ENCODE measurements around the gene PHETA2. TPM values are rescaled to one million over a fixed set of nuclear protein-coding genes. Genes with fewer than 3 reads are reported as not detected.

The PHETA2 gene
- total and polyA plus RNA-seq, 2 donors (not counting 3 experiments of a cell fraction or from before 2014, with no cell fraction given) = 25.4 to 29.9 TPM

GRCh38 chr22:42083119-42083518, 9.1 kb downstream of the PHETA2 start:
- POLR2A ChIA-PET = no interaction called here
- Histone ChIP-seq H3K4me1 (ENCODE audit: control insufficient read depth, extremely low read depth, insufficient read depth, low read length) (peaks cover 12% of the 10 kb centered on the region), H4K20me1 (replicated peaks; ENCODE audit: control insufficient read depth, extremely low read depth, insufficient read depth, low read length) (no peaks in the 10 kb centered on the region), H3K27me3 (ENCODE audit: control insufficient read depth in 2 of 2, insufficient read depth in 2 of 2, low read length in 2 of 2) (no peaks in the 10 kb centered on the region), H3K27ac (ENCODE audit: insufficient read depth, low read depth, low read length) (no peak overlapping the region), H3K79me2 (ENCODE audit: control insufficient read depth, insufficient read depth, low read length) (peaks cover 13% of the 10 kb centered on the region), H3K9me3 (replicated peaks; ENCODE audit: control insufficient read depth, insufficient read depth, low read length) (no peaks in the 10 kb centered on the region), H3K36me3 (ENCODE audit: control insufficient read depth in 2 of 2, extremely low read depth in 1 of 2, insufficient read depth in 2 of 2, low read length in 2 of 2) (peaks cover 16 to 19% of the 10 kb centered on the region in 2 experiments), H3K4me3 (replicated peaks in 1 of 3; ENCODE audit: insufficient read depth in 1 of 3, low read depth in 1 of 3, low read length in 3 of 3) (no peak overlapping the region), H2AFZ (ENCODE audit: low read depth, low read length) (no peak overlapping the region), H3K9ac (replicated peaks; ENCODE audit: extremely low read depth, insufficient read depth, low read length) (no peak overlapping the region), H3K9me1 (replicated peaks; ENCODE audit: control insufficient read depth, extremely low read depth, insufficient read depth, low read length) (no peaks in the 10 kb centered on the region), H3K4me2 (ENCODE audit: insufficient read depth, low read length) (no peak overlapping the region)
- intact Hi-C loops (cut with micrococcal nuclease) (no loop called here), dilution Hi-C loops (cut with MboI; ENCODE audit: extremely low pct_ligation_motif_present, low sequenced_read_pairs) (no loop called here)
- no TSS peak for BruUV-seq (replicated peaks)
- no peak for FAIRE-seq
- no peak for TF ChIP-seq EZH2 (IDR thresholded peaks at IDR 0.05; ENCODE audit: borderline replicate concordance, low read depth, low read length, severe bottlenecking)
- CTCF ChIA-PET = no interaction called here
- no peak for DNase-seq (ENCODE audit: low read depth, low spot score)

DNA sequence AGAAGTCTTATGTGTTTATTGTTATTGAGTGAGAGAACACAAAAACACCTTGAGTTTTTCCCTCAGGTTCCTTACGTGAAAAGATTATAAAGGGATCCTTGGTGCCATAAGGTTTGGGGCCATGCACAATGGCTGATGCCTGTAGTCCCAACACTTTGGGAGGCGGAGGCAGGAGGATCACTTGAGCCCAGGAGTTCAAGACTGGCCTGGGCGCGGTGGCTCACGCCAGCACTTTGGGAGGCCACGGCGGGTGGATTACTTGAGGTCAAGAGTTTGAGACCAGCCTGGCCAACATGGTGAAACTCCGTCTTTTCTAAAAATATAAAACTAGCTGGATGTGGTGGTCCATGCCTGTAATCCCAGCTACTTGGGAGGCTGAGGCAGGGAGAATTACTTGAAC, 10.8 kb downstream of the PHETA2 start:
- no TSS peak for BruUV-seq (replicated peaks)
- no peak for TF ChIP-seq MAX (IDR thresholded peaks at IDR 0.05; ENCODE audit: insufficient read depth, insufficient read length)
- no peak for TF ChIP-seq EZH2 (IDR thresholded peaks at IDR 0.05; ENCODE audit: borderline replicate concordance, low read depth, low read length, severe bottlenecking)
- no peak for TF ChIP-seq JUN (IDR thresholded peaks at IDR 0.05; ENCODE audit: borderline replicate concordance, insufficient read depth, insufficient read length, low read depth)
- dilution Hi-C loops (cut with MboI; ENCODE audit: extremely low pct_ligation_motif_present, low sequenced_read_pairs) = no loop called here
- H3K36me3 ChIP-seq (ENCODE audit: control insufficient read depth in 2 of 2, extremely low read depth in 1 of 2, insufficient read depth in 2 of 2, low read length in 2 of 2) = peaks cover 14 to 18% of the 10 kb centered on the region in 2 experiments
- peaks cover 7% of the 10 kb centered on the region for H3K4me1 ChIP-seq (ENCODE audit: control insufficient read depth, extremely low read depth, insufficient read depth, low read length)
- H3K27ac ChIP-seq (ENCODE audit: insufficient read depth, low read depth, low read length) = no peak overlapping the region
- H3K27me3 ChIP-seq (ENCODE audit: control insufficient read depth in 2 of 2, insufficient read depth in 2 of 2, low read length in 2 of 2) = no peaks in the 10 kb centered on the region
- no peak overlapping the region for H3K4me3 ChIP-seq (replicated peaks in 1 of 3; ENCODE audit: insufficient read depth in 1 of 3, low read depth in 1 of 3, low read length in 3 of 3)
- H3K9me3 ChIP-seq (replicated peaks; ENCODE audit: control insufficient read depth, insufficient read depth, low read length) = no peaks in the 10 kb centered on the region
- ChIA-PET CTCF (no interaction called here), POLR2A (no interaction called here)
- H4K20me1 ChIP-seq (replicated peaks; ENCODE audit: control insufficient read depth, extremely low read depth, insufficient read depth, low read length) = no peaks in the 10 kb centered on the region
- peaks cover 27% of the 10 kb centered on the region for H3K79me2 ChIP-seq (ENCODE audit: control insufficient read depth, insufficient read depth, low read length)
- no peak for DNase-seq (ENCODE audit: low read depth, low spot score)
- intact Hi-C loops (cut with micrococcal nuclease) = no loop called here
- H3K9ac ChIP-seq (replicated peaks; ENCODE audit: extremely low read depth, insufficient read depth, low read length) = no peak overlapping the region
- no peak for FAIRE-seq
- no peak overlapping the region for H3K4me2 ChIP-seq (ENCODE audit: insufficient read depth, low read length)
- H2AFZ ChIP-seq (ENCODE audit: low read depth, low read length) = no peak overlapping the region
- no peaks in the 10 kb centered on the region for H3K9me1 ChIP-seq (replicated peaks; ENCODE audit: control insufficient read depth, extremely low read depth, insufficient read depth, low read length)

Measured in endothelial cell of umbilical vein (primary cell).